NB4 (cell line): Measurements from ENCODE around the gene MARK3.

ENCODE experiments used
- DNase-seq: peaks from one replicate; pipeline ENCODE4 v3.0.0; 2010; ENCODE audit warnings: low read depth
- H3K4me3 ChIP-seq: one replicate; pipeline ENCODE4 v1.5.1; 2011; ENCODE audit warnings: mild to moderate bottlenecking, low read depth, low read length, moderate library complexity
- MYC ChIP-seq: IDR thresholded peaks from 2 replicates; pipeline ENCODE4 v1.6.1; 2011; ENCODE audit warnings: low read depth, low read length
- POLR2A ChIP-seq: IDR thresholded peaks from 2 replicates; pipeline ENCODE4 v1.6.1; 2011; ENCODE audit warnings: mild to moderate bottlenecking; ENCODE audit not compliant: insufficient read length; ENCODE audit errors: extremely low read depth
- TF ChIP-seq, protein P1 (sequence below): IDR thresholded peaks from 2 replicates; pipeline ENCODE4 v1.6.1; 2011; ENCODE audit warnings: low read depth, low read length
- TF ChIP-seq, protein P2 (sequence below): IDR thresholded peaks from one replicate; pipeline ENCODE4 v1.5.1; 2012; ENCODE audit warnings: low read depth, low read length

Gene MARK3

GRCh38 chr14:103491691-103492090 lies 106.5 kb downstream of the MARK3 start:
- H3K4me3 ChIP-seq: no peak overlapping the region
- DNase-seq: no peak
- no peak for TF ChIP-seq MYC
- TF ChIP-seq POLR2A: no peak
- TF ChIP-seq, protein P1, sequence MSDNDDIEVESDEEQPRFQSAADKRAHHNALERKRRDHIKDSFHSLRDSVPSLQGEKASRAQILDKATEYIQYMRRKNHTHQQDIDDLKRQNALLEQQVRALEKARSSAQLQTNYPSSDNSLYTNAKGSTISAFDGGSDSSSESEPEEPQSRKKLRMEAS: no peak
- TF ChIP-seq, protein P2, sequence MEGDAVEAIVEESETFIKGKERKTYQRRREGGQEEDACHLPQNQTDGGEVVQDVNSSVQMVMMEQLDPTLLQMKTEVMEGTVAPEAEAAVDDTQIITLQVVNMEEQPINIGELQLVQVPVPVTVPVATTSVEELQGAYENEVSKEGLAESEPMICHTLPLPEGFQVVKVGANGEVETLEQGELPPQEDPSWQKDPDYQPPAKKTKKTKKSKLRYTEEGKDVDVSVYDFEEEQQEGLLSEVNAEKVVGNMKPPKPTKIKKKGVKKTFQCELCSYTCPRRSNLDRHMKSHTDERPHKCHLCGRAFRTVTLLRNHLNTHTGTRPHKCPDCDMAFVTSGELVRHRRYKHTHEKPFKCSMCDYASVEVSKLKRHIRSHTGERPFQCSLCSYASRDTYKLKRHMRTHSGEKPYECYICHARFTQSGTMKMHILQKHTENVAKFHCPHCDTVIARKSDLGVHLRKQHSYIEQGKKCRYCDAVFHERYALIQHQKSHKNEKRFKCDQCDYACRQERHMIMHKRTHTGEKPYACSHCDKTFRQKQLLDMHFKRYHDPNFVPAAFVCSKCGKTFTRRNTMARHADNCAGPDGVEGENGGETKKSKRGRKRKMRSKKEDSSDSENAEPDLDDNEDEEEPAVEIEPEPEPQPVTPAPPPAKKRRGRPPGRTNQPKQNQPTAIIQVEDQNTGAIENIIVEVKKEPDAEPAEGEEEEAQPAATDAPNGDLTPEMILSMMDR: no peak

GRCh38 chr14:103492156-103492925 lies 107.1 kb downstream of the MARK3 start:
- no peak overlapping the region for H3K4me3 ChIP-seq
- no peak for DNase-seq
- TF ChIP-seq, protein P1: no peak
- TF ChIP-seq MYC: no peak; the same call in 1 of the 2 replicates
- TF ChIP-seq, protein P2: no peak
- no peak for TF ChIP-seq POLR2A

DNA sequence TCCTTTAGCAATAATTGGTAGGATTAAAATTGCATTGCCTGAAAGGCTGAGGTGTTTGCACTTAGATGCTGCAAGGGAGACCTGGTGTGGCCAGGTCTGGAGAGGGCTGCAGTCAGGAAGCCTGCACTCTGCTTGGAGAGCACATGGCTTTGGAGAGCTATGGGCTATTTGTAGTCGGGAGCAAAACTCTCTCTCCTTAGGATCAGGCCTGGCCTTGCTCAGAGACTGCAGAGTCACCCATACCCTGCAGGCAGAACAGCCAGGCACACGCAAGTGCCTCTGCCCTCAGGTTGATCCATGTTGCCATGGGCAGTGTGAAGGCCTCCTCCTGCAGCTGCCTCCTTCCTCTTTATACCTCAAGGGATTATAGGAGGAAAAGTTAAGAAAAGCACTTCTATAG lies 110.6 kb downstream of the MARK3 start:
- no peak for DNase-seq
- H3K4me3 ChIP-seq: no peak overlapping the region
- no peak for TF ChIP-seq MYC

DNA sequence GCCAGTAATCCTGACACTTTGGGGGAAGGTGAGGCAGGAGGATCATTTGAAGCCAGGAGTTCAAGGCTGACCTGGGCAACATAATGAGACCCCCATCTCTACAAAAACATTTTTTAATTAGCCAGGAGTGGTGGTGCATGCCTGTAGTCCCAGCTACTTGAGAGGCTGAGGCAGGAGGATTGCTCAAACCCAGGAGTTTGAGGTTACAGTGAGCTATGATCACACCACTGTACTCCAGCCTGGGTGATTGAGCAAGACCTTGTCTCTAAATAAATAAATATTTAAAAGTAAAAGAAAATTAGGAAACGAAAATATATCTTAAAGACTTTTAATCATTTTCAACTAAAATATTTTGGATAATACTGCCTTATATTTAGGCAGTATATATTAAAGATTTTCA lies 111.6 kb downstream of the MARK3 start:
- TF ChIP-seq, protein P2: no peak
- no peak overlapping the region for H3K4me3 ChIP-seq
- peak; percentile 25 for DNase-seq

GRCh38 chr14:103499709-103500108 lies 114.5 kb downstream of the MARK3 start:
- H3K4me3 ChIP-seq: no peak overlapping the region
- no peak for DNase-seq
- TF ChIP-seq, protein P2: no peak
- TF ChIP-seq, protein P1: no peak
- TF ChIP-seq MYC (no peak), POLR2A (no peak)

DNA sequence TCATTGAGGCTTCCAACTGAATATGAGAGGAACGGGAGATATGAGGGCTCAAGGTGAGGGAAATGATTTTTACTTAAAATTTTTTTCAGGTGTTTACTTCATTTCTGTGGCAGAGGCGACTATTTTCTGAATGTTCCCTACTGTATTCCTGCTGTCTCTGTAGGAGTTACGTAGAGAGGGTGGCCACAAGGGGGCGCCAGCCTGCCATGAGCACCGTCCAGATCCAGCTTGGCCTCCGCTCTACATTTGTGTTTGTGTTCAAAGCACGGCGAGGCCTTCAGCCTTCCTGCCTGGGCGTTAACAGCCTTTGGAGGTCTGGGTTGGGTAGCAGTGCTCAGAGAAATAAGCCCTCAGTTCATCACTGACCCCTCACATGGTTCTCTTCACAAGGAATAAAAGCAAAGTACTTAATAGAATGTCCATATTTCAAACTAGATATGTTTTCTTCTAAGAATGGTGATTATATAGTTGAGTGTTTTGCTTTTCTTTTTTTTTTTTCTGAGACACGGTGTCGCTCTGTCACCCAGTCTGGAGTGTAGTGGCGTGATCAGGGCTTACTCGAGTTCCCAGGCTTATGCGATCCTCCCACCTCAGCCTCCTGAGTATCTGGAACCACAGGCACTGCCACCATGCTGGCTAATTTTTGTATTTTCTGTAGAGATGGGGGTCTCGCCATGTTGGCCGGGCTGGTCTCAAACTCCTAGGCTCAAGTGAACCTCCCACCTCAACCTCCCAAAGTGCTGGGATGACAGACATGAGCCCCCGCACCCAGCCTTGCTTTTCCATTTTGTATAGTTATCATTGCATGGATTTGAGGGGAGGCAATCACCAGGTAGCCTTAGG lies 115.2 kb downstream of the MARK3 start:
- no peak overlapping the region for H3K4me3 ChIP-seq
- TF ChIP-seq MYC (no peak; the same call in 1 of the 2 replicates), POLR2A (no peak)
- TF ChIP-seq, protein P2: peak; percentile 88
- TF ChIP-seq, protein P1: peak; percentile 17; the same call in 1 of the 2 replicates
- peak; percentile 79 for DNase-seq
